HG02678 (cell line): ENCODE measurements around the gene RFX5.
"Not testable (repeated sequence)": the region's sequence is repeated elsewhere in the genome, so short reads cannot be mapped to it uniquely, and the experiment has no call there.

Source experiments
- ATAC-seq: cut with Tn5 transposase; IDR thresholded peaks from one replicate; pipeline ENCODE4 v1.9.1; 2021; ENCODE audit warnings: mild to moderate bottlenecking, moderate library complexity; ENCODE audit not compliant: unreplicated experiment

The RFX5 gene

DNA sequence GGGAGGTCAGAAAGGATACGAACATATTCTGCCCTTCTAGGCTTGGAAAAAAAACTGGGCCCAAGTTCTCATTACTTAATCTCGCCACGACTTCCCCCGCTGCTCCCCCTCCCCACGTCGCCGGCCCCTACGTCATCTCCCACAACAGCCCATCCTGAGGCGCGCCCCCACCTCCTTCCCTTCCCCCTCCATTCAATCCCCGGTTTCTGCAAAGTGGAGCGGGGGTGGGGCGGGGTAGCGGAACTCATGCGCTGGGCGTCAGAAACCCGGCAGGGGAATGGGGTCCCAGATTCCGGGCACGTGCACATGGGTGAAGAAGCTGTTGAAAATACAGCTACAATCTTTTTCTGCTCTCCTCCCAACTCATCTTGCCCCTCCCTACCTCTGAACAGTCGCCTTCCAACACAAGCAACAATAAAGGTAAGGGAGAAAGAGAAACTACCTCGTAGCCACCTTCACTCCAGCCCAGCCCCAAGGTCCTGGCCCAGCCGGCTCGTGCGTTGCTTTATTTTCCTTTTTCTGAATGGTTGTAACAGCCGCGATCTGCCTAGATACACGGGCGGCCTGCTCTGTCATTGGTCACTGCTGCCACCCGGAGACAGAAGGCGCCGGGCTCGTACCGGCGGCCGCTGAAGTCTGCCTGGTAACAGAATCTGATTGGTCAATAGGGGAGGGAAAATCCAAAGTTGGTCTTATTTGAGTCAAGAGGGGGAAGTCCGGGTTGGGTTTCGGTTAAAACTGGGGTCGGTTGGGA is at the start of gene RFX5:
Gene RFX5 (minus strand): TSS at position 484 of the 754 bp plus-strand sequence. CDS start 932 bp downstream, outside the sequence.
- ATAC-seq: peak; percentile 93

DNA sequence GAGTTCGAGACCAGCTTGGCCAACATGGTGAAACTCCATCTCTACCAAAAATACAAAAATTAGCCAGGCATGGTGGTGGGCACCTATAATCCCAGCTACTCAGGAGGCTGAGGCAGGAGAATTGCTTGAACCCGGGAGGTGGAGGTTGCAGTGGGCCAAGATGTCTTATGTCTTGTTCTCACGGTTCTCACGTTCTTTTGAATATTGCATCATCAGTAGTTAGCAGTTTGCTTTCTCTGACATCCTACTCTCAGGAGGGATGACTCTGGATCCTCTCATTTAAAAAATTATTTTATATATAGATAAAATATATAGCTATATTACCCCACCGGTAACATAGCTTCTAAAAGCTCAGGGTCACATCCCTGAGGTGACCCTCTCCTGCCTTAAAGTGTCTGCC is 49.2 kb upstream of the RFX5 start:
- ATAC-seq: not testable (repeated sequence)

DNA sequence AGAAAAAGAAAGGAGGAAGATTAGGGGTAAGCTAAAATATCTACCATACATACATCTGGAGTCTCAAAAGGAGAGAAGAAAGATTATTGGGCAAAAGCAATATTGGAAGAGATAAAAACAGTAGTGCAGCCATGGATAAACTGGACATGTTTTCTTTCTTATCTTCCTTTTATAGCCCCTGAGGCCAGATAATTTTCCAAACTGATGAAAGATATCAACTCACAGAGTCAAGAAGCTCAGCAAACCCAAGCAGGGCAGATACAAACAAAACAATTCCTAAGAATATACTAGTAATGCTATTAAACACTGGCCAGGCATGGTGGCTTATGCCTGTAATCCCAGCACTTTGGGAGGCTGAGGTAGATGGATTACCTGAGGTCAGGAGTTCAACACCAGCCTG is 46.5 kb upstream of the RFX5 start:
- no peak for ATAC-seq

DNA sequence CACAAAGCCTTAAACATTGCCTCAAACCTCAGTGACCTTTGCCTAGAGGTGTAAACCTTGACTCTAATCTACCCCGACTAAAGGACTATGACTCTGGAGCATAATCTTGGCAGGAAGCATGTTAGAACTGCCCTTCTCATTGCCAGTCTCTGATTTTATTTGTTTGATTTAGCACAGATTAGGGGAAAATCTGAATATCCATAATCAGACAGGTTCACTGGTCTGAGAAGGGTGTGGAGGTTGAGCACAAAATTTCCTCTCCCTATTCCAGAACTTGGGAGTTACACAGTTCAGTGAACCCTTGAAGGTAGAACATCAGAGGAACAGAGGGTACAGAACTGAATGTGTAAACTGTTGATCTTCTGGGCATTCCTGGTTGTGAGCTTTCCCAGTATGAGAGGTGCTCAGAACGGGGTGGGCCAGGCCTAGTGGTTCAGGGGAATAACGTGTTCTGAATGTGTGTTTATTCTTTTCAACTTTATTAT is 44.1 kb upstream of the RFX5 start:
- no peak for ATAC-seq

DNA sequence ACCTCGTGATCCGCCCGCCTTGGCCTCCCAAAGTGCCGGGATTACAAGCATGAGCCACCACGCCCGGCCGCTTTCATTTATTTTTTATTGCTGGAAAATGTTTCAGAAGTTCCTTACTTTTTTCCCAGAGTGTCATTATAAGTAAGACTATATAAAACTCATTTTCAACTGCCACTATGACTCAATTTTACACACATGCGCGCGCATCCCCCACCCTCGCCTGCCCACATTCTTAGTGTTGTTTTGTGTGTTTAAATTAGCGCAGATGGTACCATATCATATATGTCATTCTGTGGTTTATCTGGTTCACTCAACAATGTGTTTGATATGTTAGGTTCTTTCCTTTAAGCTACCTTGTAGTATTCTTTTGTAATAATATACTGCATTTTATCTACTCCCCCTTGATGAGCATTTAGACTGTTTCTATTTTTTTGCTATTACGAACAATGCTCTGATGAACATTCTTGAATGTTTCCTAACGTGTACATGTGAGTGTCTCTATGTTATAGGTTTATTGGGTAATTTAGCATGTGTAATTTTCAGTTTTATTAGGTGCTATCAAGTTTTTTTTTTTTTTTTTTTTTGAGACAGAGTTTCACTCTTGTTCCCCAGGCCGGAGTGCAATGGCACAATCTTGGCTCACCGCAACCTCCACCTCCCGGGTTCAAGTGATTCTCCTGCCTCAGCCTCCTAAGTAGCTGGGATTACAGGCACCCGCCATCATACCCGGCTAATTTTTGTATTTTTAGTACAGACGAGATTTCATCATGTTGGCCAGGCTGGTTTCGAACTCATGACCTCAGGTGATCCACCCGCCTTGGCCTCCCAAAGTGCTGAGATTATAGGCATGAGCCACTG is 43.4 kb upstream of the RFX5 start:
- ATAC-seq: not testable (repeated sequence)

DNA sequence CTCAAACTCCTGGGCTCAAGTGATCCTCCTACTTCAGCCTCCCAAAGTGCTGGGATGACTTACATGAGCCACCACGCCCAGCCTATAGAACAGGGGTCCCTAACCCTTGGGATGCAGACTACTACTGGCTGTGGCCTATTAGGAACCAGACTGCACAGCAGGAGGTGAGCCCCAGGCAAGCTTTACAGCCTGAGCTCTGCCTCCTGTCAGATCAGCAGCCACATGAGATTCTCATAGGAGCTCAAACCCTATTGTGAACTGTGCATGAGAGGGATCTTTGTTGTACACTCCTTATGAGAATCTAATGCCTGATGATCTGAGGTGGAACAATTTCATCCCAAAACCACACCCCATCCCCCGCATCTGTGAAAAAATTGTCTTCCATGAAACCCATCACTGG is 39.0 kb upstream of the RFX5 start:
- ATAC-seq: no peak

DNA sequence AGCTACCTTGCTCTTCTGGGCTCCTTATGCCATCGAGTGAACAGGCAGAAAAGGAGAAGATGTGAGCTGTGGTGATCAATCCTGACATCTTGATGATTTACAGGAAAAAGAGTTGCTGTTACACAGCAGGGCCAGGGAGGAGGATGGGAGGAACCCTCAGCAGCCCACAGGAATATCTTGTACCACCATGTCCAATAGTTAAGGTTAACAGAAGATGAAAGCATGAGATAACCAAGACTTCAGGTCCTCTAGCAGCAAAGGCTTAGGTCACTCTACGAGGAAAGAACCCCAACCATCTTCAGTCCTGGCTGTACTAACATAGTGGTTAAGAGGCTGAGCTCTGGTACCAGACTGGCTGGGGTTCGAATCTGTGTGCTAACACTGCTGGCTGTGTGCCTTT is 37.5 kb upstream of the RFX5 start:
- ATAC-seq: no peak

DNA sequence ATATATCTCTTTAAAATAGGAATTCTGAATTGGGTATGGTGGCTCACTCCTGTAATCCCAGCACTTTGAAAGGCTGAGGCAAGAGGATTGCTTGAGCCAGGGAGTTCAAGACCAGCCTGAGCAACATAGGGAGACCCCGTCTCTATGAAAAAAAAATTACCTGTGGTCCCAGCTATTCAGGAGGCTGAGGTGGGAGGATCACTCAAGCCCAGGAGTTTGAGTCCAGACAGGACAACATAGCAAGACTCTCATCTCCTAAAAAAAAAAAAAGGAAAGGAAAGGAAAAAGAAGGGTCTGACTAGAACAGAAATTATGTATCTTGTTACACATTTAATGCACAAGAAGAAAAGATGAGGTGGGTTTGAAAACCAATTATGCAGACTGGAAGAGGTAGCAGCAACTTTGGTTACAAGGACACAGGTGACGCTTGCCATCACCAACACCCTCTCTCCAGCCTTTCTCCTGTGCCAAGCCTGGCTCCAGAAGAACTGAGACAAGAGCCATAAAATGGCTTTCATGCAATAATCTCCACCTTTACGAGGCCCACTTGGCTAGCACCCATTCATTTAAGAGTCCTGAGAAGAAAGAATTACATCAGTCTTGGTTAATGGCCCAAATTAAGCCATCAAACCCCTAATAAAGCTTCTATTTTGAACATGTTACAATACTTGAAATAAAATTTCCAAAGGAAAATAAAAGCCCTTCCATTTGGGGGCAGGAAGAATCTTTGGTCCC is 30.3 kb upstream of the RFX5 start:
- ATAC-seq: no peak

DNA sequence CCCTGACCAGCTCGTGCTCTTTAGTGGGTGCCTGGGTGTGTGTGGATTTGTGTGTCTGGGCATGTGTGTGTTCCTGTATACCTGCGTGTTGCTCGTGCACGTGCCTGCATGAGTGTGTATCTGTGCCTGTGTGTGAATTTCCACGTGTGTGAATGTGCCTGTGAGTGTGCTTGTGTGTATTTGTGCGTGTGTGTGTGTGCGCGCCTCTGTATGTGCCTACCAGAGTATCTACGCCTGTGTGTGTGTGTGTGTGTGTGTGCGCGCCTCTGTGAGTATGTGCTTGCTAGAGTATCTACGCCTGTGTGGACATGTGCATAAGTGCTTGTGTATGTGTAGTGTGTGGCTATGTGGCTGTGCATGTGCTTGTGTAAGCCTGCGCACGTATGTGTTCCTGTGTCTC is 26.1 kb upstream of the RFX5 start:
- ATAC-seq: no peak

DNA sequence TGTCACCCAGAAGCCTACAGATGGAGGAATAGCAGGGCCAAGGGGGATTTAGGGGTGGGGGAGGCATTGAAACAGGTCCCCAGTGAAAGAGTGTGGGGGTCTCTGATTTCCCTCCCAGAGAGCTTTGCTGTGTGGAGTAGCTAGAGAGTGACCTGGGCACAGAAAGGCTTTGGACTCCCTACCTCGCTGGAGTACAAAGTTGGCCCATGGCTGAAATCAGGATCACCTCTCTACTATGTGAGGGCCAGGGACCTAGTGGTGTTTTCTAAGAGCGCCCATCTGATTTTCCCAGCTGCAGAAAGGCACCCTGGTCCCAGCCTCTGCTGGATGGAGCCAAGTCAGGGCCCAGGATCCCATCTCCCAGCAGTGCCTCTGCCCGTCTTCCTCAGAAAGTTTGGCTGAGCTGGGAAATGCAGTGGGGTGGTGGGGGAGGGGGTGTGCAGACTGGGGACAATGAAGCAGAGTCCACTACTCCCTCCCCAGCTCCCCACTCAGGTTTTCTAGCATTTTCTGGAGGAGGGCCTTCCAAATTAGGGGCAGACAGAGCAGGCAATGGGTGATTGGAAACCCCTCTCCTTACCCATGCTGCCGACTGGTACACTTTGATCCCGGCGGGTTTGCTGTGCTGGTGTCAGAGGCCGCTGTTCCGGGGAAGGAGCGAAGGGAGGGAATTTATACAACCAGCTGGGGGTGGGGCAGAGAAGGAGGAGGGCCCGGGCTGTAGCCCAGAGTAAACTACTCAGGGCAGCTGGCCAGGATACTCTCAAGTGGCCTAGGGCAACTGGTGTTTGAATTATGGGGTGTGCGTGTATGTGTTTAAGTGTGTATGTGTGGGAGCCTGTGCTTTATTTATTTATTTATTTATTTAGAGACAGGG is 25.2 kb upstream of the RFX5 start, which contains the start of gene SELENBP1:
Gene SELENBP1 (minus strand): TSS at position 648 of the 877 bp plus-strand sequence. CDS start 64 bp downstream, at position 584.
- no peak for ATAC-seq

DNA sequence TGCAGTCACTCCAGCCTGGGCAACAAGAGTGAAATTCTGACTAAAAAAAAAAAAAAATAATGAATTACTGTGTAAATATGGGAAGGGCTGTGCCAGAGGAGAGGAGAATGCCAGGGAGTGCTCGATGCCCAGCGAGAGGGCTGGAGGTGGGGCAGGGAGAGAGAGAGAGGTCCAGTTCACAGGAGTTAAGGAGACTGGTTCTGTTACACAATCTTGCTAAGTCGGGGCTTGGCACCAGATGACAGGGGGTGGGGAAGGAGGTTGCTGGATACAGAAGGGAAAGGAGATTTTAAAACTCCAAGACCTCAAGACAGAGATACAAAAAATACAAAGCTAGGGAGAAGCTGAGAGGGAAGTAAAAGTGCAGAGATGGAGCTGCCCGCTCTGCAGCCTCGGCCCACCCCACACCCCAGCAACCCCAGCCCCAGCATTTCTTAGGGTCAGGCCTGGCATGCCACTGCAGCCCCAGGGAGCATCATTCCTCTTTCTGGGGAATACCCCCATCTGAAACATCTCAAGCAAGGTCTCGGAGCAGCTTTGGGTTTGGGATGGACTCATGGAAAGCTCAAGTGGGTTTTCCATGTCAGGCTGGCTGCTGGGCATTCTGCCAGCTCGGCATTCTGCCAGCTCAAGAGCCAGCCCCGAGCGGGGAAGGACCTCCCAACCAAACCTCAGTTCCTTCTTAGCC is 24.5 kb upstream of the RFX5 start:
- ATAC-seq: no peak

DNA sequence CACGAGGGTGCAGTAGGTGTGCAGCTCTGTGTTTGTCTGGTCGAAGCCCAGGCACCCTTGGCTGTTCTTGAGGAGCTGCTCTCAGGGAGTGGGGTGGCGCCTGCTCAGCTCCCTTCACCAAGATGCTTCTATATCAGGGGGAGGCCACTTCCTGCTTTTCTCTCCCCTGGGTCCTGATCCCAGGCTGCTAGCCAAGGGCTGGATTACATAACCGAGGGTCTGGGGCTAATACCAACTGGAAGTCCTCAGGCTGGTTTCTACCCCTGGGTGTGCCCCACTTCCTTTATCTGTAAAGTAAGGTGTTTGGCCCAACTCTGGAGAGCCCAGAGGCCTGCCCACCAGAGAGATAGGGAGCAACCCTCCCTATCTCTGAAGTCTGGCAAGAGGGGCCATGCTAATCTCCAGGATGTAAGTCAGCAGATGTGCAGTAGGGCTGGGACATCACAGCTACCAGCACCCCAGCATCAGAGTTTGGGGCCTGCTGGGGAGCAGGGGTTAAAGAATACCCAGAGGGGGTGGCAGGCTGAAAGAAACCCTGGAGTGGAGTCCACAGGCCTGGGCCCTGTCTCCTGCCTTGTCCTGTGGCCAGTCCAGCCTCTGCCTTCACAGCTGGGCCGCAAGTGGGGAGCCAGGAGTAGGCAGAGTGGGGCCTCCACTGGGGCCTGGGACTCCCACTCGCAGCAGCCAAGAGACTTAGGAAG is 23.3 kb upstream of the RFX5 start:
- ATAC-seq: no peak

DNA sequence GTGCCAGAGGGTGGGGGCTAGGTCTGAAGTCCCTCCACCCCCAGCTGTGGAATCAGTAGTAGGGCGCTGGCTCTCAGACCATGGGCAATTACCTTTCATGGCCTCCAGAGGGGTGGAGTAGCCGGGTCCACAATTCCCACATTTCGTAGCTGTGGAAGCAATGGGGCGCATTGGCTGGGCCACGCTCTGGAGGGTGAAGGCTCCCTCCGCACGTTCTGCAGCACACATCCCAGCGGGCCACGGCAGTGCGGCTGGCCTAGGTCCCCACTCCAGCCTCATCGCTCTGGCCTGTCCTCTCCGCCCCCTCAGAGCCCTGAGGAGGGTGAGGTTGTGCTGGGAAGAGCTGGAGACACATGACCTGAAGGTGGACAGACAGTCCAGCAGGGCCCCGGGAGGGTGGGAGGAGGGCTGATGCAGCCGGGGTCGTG is 22.6 kb upstream of the RFX5 start:
- ATAC-seq: no peak

DNA sequence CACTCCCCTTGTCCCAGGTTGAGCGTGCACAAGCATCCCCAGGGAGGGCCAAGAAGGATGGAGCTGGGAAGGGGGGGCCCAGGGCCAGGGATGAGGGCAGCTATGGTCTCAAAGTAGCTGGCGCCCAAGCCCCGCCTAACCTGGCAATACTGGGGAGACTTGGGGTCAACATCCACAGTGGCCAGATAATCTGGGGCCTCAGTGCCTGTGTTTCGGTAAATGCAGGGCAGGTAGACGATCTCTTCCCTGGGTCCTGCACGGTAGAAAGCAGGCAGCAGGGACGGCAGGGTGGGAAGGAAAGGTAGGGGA is 22.2 kb upstream of the RFX5 start:
- no peak for ATAC-seq

DNA sequence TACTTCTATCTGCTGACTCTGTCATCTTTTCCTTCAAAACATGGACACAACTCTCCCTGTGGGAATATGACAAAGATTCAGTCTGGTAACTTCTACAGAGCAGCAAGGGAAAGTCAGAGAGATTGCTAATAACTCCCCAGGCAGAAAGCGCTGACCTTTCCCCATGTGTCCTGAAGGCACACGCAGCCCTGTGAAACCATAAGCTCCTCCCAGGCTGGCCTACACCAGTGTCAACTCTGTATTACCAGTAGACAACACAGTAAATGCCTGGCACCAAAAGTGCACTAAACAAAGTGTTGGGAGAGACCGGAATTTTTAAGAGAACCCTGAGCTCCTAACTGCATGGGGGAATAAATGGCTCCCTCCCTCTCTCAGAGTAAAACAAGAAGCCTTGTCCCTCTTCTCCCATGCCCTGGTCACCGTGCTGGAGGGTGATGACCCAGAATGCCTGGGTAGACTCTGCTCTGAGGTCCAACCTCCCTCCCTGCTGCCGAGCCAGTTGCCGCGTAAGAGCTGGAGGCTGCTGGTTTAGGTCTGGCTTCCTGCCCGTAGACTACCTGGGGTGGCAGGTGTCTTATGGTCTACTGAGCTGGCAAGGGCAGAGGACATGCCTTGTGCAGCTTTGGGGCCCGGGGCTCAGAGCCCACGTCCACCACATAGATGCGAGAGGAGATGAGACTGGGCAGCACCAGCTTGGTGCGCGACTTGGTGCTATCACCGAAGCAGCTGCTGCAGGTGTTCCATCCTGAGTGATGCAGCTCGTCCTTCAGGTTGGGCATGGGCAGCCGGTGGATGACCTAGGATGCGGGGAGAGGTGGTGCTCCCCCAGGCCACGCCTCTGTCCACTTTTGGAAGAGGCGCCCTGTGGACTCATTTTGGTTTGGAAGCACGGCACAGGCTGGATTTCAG is 21.6 kb upstream of the RFX5 start:
- ATAC-seq: no peak

DNA sequence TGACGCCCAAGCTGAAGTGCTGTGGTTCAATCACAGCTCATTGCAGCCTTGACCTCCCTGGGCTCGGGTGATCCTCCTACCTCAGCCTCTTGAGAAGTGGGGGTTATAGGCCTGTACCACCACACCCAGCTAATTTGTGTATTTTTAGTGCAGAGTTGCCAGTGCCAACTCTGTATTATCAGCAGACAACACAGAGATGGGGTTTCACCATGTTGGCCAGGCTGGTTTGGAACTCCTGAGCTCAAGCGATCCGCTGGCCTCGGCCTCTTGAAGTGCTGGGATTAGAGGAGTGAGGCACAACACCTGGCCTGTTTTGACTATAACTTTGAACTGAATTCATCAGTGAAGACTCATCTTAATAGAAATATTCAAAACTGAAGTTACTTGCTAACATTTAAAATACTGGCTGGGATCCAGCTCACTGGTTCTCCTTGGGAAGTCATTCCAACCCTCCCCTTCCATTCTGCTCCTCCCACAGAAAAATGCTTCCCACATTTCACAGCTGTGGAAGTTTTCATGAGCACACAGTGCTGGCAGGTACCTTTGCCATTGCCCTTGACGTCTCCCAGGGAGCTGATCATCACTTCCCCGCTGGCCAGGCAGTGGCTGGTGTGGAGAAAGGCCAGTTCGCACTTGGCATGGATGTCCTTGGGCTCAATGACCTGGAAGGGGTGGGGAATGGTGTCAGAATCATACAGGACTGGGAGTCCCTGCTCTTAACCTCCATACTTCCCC is 20.8 kb upstream of the RFX5 start:
- no peak for ATAC-seq

DNA sequence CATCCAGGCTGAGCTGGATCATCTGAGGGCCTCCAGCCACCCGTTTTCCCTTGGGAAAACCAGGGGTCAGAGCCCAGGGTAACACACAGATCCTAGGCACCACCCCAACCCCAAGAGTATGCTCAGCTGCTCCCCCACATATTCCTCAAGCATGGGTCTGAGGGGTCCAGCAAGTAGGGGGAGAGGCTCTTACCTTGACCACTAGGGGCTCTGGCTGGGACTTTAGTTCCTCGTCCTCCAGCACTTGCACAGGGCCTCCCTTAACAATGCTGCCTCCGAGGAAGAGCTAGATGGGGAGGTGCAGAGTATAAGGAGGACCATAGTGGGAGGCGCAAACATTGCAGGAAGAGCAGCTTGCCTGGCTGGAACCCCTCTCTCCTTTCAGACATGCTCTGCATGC is 17.9 kb upstream of the RFX5 start:
- no peak for ATAC-seq
